Activated CD4-positive, alpha-beta T cell treated with anti-CD3 and anti-CD28 coated beads, Interleukin-2, amount 50 U/mL, for 24 hours (primary cell): Measurements from ENCODE around the gene GPHN.
"Not testable (repeated sequence)": the region's sequence is repeated elsewhere in the genome, so short reads cannot be mapped to it uniquely, and the experiment has no call there.

Experiments
- DNase-seq, 2 donors: peaks; one replicate each; pipeline ENCODE4 v3.0.0-alpha.2; 2020; ENCODE audit warnings: low read depth in 1 of 2, low spot score in 1 of 2

Gene GPHN

DNA sequence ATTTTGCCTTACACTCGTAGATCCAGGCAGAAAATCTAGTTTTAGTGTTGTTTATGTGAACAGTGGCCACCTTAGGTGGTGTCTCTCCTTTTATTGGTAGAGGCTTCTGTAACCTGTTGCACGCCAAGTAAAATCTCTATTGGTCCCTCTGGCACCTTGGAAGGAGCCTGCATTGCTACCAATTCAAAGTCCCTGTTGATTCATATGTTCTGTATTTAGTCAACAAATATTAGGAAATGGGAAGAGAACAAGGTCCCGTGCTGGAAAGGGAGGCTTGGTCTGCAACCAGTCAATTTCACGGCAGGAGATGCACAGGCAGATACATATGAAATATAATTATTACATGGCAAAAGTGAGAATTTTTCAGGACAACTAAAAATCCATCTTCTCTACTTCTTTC is 6.4 kb upstream of the GPHN start:
- DNase-seq: no peak

DNA sequence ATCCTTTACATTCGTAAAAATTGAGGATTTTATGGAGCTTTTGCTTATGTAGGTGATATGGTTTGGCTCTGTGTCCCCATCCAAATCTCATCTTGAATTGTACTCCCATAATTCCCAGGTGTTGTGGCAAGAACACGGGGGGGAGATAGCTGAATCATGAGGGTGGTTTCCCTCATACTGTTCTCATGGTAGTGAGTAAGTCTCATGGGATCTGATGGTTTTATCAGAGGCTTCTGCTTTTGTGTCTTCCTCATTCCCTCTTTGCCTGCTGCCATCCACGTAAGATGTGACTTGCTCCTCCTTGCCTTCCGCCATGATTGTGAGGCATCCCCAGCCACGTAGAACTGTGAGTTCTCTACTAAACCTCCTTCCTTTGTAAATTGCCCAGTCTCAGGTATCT is 5.1 kb upstream of the GPHN start:
- DNase-seq: not testable (repeated sequence)

DNA sequence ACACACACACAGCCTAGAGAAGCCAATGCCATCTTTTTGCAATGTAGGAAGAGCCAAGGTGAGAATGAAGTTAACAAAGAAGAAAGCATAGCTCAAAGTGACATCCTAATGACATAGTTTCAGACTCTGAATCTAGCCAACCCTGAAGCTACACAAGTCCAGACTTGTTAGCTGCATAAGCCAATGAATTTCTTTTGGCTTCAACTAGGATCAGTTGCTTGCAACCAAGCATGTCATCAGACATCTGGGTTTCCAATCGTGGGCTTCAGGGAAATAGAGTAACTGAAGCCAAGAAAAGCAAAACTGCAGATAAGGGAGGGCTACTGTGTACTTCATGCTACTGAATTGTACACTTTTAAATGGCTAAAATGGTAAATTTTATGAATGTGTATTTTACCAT is 4.4 kb upstream of the GPHN start:
- DNase-seq: no peak

DNA sequence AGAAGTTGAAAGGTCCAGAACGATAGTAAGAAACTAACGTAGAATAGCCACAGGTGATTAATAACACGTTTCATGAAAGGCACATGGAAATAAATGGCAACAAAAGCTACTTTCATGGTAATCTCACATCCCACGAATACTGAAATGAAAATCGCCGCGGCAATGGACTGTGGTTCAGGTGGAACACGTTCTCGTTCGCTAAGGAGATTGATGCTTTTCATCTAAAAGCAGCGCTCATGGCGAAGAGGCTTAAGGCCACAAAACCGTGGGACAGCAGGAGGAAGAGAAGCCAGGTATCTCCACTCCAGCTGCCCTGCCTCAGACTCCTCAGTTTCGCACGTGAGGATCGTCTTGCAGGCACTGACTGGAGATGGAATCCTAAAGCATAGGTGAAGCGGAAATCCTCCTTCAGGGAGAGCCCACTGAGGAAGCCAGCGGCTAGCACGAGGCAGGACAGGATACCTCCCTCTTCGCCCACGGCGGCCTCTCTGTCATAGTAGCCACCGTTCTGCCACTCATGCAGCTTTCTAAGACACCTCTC is 696 bp upstream of the GPHN start:
- peak in 1 of 2 donors; percentile 3 for DNase-seq

DNA sequence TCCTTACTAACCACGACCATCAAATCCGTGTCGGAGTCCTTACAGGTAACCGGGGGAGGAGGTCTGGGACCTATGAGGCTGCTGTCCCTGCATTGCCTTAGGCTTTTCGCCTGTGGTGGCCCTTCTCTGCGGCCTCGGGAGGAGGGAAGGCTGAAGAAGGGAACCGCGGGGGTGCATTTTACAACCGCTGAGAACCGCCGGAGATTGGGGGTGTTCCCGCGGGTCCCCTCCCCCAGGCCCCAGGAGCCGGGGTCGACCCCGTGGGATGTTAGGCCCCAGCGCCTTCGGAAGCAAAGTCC is 549 bp downstream of the GPHN start:
- DNase-seq: no peak

DNA sequence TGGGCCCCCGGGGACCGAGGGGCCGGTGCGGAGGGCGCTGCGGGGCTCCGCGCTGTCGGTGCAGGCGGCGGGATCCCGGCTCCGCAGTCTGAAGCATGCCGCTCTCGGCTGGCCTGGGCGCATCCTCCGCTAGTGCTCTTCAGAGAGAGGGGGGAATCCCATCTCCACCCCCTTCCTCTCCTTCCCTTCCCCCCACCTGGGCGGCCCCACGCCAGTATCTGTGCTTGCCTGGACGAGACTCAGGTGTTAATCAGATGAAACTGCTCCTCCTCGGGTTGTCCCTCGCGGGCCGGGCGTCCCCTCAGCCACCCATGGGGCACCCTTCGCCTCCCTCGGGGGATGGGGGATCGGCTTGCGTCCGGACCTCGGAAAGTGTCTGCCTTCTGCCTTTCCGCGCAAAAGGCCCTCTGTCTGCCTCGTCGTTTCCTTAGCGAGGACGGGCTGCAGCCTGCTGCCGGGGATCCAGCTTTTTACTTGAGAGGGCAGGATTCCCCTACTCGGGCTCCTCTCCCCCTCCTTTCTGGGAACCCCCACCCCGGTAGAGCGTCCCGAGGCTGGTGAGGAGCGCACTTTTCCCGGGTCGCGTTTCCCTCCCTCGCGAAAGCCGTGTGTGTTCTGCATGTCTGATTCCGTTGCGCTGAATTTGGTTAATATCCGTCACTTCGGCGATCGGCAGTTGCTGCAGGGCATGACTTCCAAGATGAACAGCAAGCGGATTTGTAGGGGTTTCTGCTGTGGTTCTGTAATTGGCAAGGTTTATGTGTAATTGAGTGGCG is 1.1 kb downstream of the GPHN start:
- DNase-seq: peak; percentile 33 to 44

DNA sequence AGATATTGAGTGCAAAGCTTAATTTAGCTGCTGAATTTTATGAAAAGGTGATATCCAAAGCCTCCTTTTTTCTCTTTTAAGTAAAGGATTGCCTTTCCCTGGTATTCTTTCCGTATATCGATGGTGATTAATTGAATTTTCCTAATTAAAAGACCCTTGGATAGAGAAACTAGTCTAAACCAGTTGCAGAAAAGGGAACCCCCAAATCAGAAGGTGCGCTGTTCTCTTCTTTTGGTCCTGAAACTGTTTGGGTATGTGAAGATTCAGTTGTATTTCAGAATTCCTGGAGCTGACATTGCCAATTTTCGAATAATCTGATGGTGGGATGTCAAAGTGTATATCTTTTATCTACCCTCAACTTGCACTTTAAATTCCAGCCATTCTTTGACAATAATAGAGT is 1.9 kb downstream of the GPHN start:
- no peak for DNase-seq

DNA sequence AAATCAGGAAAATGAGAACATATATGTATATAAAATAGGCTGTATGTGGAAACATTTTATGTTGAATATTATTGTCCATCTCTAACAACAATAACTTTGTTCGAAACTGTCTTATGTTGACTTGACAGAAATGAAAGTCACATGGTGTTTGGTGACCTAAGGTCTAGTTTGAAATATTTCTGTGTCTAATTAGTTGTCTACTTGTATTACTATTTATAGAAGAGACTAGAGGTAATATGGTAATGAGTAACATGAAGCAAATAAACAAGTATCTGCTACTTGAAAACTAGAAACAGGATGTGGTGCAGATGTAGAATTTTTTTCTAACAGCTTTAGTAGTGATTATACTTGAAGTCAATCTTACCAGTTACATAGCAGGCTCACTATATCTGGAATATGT is 3.9 kb downstream of the GPHN start:
- no peak for DNase-seq

DNA sequence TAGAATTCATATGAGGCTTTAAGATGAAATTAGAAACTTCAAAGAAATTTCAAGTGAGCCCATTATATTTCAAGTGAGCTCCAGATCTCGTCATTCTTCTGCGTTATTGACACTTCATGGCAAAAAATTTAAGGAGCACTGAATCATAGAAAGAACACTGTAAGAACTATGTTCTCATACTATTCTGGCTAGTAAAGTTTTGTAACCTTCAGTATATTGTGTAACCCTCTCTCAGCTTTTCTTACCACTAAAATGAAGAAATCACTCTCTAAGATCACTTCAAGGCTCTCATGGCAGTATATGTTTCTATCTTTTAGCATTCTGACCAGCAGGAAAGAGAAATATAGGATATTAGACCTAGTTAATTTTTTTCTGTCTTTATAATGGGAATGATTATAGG is 6.3 kb downstream of the GPHN start:
- DNase-seq: no peak

DNA sequence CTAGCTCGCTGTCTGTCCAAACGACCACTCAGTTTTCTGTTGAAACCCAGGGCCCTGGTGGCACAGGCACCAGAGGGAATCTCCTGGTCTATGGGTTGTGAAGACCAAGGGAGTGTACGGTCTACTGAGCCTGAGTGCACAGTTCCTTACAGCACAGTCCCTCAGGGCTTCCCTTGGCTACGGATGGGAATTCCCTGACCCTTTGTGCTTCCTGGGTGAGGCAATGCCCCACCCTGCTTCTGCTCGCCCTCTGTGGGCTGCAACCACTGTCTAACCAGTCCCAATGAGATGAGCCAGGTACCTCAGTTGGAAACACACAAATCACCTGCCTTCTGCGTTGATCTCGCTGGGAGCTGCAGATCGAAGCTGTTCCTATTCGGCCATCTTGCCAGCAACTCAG is 22.6 kb downstream of the GPHN start:
- no peak for DNase-seq

DNA sequence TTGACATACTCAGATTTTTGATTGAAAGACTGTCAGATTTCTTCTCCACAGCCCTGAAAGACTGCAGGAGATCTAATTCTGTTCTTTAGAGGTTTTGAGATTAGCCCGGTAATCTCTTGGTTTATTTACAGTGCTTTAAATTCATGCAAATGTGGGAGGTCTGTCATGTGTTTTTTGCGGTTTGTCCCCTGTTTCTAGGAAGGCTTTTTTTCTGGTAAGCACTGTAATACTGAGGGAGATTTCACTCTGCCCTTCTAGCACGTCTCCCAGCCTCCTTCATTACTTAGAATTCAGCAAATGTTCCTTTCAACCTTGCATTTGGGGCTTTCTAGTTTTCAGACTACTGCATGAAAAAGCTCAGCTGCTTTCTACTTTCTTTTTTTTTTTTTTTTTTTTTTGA is 31.1 kb downstream of the GPHN start:
- no peak for DNase-seq

DNA sequence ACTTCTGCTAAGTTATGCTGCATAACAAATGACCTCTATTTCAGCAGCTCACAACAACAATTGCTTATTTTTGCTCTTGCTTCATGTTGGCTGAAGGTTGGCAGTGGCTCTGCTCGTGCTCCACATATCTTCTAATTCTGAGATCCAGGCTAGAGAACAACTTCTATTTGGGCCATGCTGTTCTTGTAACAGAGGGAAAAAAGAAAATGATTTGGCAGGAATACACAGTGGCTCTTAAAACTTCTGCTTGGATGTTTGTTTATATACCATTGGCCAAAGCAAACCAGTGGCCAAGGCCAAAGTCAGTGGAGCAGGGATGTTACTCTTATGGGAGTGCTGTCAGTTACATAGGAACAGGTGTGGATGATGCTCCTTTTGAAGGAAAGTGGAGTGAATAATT is 32.1 kb downstream of the GPHN start:
- no peak for DNase-seq

DNA sequence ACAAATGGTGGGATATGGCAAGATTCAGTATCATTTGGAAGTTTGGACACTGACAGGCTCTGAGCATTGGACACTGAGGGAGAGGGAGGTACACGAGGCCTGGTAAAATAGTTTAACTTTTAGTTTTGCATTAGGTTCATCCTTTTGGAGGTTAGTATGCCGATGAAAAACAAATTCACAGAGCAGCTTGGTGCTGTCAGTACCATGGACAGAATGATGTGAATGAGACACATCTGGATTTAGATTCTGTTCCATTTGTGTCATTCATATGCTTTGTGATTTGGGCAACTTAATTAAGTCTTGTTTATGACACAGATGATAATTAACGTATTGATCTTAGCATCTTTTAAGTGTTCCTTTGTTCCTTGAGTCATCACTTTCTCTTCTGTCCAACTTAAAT is 33.7 kb downstream of the GPHN start:
- no peak for DNase-seq

DNA sequence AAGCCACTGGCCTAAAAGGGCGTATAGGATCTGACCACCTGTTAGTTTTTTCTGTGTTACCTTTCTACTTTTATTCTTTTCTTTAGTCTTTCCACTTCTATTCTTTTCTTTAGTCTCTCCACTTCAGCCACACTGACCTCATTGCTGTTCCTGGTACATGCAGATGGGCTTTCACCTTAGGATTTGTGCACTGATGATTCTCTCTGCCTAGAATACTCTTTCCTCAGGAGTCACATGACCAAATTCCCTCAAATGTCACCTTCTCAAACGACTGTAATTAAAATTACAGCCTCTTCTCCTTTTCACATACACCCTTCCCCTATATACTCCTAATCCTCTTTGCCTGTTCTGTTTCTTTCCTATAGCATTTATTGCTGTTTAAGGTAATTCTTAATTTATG is 36.0 kb downstream of the GPHN start:
- no peak for DNase-seq

DNA sequence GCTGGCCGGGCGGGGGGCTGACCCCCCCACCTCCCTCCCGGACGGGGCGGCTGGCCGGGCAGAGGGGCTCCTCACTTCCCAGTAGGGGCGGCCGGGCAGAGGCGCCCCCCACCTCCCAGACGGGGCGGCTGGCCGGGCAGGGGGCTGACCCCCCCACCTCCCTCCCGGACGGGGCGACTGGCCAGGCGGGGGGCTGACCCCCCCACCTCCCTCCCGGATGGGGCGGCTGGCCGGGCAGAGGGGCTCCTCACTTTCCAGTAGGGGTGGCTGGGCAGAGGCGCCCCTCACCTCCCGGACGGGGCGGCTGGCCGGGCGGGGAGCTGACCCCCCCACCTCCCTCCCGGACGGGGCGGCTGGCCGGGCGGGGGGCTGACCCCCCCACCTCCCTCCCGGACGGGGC is 37.2 kb downstream of the GPHN start:
- not testable (repeated sequence) for DNase-seq

DNA sequence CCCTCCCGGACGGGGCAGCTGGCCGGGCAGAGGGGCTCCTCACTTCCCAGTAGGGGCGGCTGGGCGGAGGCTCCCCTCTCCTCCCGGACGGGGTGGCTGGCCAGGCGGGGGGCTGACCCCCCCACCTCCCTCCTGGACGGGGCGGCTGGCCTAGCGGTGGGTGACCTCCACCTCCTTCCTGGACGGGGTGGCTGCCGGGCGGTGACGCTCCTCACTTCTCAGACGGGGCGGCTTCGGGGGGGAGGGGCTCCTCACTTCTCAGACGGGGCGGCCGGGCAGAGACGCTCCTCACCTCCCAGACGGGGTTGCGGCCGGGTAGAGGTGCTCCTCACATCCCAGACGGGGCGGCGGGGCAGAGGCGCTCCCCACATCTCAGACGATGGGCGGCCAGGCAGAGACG is 37.8 kb downstream of the GPHN start:
- DNase-seq: not testable (repeated sequence)

DNA sequence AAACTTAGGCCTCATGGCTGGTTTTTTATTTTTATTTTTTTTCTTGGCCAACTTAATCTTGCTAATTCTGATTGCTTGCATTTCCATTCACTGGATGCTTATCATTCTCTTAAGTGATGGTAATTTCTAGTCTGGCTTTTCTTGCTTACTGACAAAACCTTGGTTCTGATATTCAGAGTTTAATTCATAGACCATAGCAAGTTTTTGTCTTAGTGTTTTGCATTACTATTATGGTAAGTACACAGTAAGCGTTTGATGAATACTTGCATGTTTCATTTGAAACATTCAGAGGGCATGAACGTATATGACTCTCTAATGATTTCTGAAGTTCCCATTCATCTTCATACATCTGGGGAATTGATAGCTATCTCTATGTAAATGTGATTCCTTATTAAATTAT is 55.8 kb downstream of the GPHN start:
- no peak for DNase-seq

DNA sequence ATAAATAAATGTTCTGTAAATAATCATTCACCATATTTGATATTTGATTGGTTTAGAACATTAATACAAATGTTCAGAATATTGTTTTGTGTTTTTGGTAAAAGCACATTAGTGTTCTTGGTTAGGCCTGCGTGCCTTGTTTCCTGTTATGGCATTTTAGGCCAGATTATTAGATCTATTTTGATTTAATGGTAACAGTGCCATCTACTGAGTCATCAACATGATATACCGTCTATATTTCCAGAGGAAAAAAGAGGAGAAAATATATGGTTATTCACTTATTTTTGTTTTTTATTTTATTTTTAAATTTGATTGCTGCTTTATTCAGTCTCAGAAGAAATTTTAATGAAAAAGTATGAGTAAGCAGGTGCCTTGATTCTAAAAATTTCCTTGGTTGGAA is 60.3 kb downstream of the GPHN start:
- DNase-seq: no peak

DNA sequence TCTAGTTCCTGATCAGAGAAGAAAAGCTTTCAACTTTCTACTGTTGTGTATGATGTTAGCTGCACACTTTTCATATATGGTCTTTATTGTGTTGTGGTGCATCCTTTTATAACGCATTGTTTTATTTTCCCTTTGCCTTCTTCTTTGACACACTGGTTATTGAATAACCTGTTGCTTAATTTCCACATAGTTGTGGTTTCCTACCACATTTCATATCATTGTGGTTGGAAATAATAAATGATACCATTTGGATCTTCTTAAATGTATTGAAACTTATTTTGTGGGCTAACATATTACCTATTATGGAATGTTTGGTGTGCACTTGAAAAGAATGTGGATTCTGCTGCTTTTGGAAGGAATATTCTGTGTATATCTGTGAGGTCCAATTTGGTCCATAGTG is 64.9 kb downstream of the GPHN start:
- no peak for DNase-seq

DNA sequence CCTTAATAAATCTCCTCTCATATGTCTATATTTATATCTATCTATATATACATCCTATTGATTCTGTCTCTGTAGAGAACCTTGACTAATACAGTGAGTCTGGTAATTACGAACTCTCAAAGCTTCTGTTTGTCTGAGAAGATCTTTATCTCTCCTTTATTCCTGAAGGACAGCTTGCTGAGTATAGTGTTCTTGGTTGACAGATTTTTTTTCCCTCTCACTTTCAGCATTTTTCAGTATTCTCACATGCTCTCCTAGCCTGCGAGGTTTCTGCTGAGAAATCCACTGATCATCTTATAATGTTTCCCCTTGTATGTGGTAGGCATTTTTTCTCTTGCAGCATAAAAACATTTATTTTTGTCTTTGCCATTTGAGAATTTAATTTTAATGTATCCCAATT is 67.1 kb downstream of the GPHN start:
- DNase-seq: no peak

DNA sequence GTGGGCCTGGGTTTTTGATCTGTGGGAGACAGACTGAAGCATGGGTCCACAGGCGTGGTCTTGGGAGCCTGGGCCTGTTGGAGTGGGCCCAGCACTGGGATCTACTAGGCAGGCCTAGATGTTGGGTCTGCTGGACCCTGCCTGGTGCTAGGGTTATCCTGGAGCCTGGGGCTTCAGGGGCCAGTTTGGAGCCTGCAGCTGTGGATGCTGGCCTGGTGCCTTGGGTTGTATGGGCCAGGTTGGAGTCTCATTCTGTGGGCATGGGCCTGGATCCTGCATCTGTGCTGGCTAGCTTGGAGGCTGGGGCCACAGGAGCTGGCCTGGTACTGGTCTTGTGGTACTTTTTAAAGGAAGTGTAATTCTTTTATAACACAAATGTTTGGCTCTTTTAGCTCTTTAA is 68.0 kb downstream of the GPHN start:
- no peak for DNase-seq

DNA sequence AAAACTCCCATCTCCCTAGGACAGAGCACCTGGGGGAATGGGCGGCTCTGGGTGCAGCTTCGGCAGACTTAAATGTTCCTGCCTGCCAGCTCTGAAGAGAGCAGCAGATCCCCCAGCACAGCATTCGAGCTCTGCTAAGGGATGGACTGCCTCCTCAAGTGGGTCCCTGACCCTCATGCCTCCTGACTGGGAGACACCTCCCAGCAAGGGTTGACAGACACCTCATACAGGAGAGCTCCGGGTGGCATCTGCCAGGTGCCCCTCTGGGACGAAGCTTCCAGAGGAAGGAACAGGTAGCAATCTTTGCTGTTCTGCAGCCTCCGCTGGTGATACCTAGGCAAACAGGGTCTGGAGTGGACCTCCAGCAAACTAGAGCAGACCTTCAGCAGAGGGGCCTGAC is 79.8 kb downstream of the GPHN start:
- not testable (repeated sequence) for DNase-seq

DNA sequence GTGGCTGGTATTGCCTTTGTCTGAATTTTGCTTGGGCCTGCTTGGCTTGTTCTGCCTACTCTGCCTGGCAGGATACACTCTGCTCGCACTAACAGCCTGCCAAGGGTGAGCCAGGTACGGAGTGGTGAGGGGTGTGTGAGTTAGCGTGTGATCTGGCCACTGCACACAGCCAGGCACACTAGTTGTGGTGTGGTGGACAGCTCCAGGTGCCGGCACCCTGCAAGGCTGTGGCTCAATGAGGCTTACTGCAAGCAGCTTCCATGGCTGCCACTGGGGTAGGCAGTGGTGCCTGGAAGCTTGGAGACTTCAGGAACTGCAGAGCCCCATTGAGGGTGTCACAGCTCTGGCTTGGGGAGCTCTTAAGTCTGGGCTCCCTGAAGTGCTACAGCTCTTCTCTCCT is 87.4 kb downstream of the GPHN start:
- no peak for DNase-seq
